MM.1S (cell line): ENCODE results near the gene ZNF598.
A peak's percentile ranks its signal among the peaks of the same experiment; 100 is the strongest.

ENCODE experiments used
- DNase-seq: peaks from one replicate; pipeline ENCODE4 v3.0.0-alpha.2; 2015
- H2AFZ ChIP-seq: fragments of 300-600 bp; sonication (generic); 2 replicates; pipeline ENCODE4 v1.6.0; 2016; ENCODE audit warnings: antibody characterized with exemption, low read length
- H3F3A ChIP-seq: fragments of 300-600 bp; sonication (generic); 2 replicates; pipeline ENCODE4 v1.6.1; 2016; ENCODE audit warnings: mild to moderate bottlenecking, antibody characterized with exemption, low read length, moderate library complexity, mixed read lengths; ENCODE audit not compliant: insufficient read depth
- H3K27ac ChIP-seq: fragments of 300-600 bp; sonication (generic); 2 replicates; pipeline ENCODE4 v1.5.1; 2016; ENCODE audit warnings: mild to moderate bottlenecking, low read length
- H3K27me3 ChIP-seq: fragments of 300-600 bp; sonication (generic); replicated peaks from 2 replicates; pipeline ENCODE4 v1.6.0; 2016; ENCODE audit warnings: low read length; ENCODE audit not compliant: insufficient read depth
- H3K36me3 ChIP-seq: fragments of 300-600 bp; sonication (generic); replicated peaks from 2 replicates; pipeline ENCODE4 v1.6.1; 2016; ENCODE audit warnings: mild to moderate bottlenecking, low read length, mixed read lengths; ENCODE audit not compliant: insufficient read depth
- H3K4me1 ChIP-seq: fragments of 300-600 bp; sonication (generic); 2 replicates; pipeline ENCODE4 v1.6.1; 2016; ENCODE audit warnings: low read length, mixed read lengths
- H3K4me2 ChIP-seq: fragments of 300-600 bp; sonication (generic); 2 replicates; pipeline ENCODE4 v1.6.0; 2016; ENCODE audit warnings: low read depth, low read length
- H3K4me3 ChIP-seq: fragments of 300-600 bp; sonication (generic); 2 replicates; pipeline ENCODE4 v1.5.1; 2016; ENCODE audit warnings: low read length, mixed read lengths
- H3K79me2 ChIP-seq: fragments of 300-600 bp; sonication (generic); 2 replicates; pipeline ENCODE4 v1.6.1; 2016; ENCODE audit warnings: mixed run types, low read length, mixed read lengths
- H3K9ac ChIP-seq: fragments of 300-600 bp; sonication (generic); 2 replicates; pipeline ENCODE4 v1.6.1; 2016; ENCODE audit warnings: low read length, mixed read lengths
- H3K9me2 ChIP-seq: fragments of 300-600 bp; sonication (generic); replicated peaks from 2 replicates; pipeline ENCODE4 v1.6.1; 2016; ENCODE audit warnings: mild to moderate bottlenecking, low read length, mixed read lengths; ENCODE audit not compliant: insufficient read depth
- H3K9me3 ChIP-seq: fragments of 300-600 bp; sonication (generic); replicated peaks from 2 replicates; pipeline ENCODE4 v1.6.1; 2016; ENCODE audit warnings: mild to moderate bottlenecking, low read length, mixed read lengths; ENCODE audit not compliant: insufficient read depth
- H4K20me1 ChIP-seq: fragments of 300-600 bp; sonication (generic); 2 replicates; pipeline ENCODE4 v1.6.1; 2016; ENCODE audit warnings: mild to moderate bottlenecking, low read length, moderate library complexity, mixed read lengths; ENCODE audit not compliant: insufficient read depth
- CTCF ChIP-seq: fragments of 300-600 bp; sonication (generic); IDR thresholded peaks from 2 replicates; pipeline ENCODE4 v1.5.1; 2016; ENCODE audit warnings: antibody characterized with exemption, low read length, mixed read lengths
- EZH2 ChIP-seq: fragments of 300-600 bp; sonication (generic); optimal IDR thresholded peaks from 2 replicates; pipeline ENCODE3; 2017; ENCODE audit warnings: low read depth, mild to moderate bottlenecking, antibody characterized with exemption, low read length, mixed read lengths
- EZH2phosphoT487 ChIP-seq: fragments of 300-600 bp; sonication (generic); IDR thresholded peaks from 2 replicates; pipeline ENCODE4 v1.6.1; 2018; ENCODE audit warnings: antibody characterized with exemption, low read length

The ZNF598 gene

GRCh38 chr16:2025878-2026460 is 16.3 kb upstream of the ZNF598 start:
- no peaks in the 10 kb centered on the region for H3K9me3 ChIP-seq
- no peaks in the 10 kb centered on the region; the same call in 1 of the 2 replicates for H3F3A ChIP-seq
- TF ChIP-seq EZH2 (no peak), EZH2phosphoT487 (no peak), CTCF (no peak)
- H2AFZ ChIP-seq, result no peak overlapping the region
- no peaks in the 10 kb centered on the region for H4K20me1 ChIP-seq
- peak overlapping the region; percentile 57; the same call in 1 of the 2 replicates for H3K4me2 ChIP-seq
- peaks cover 46% of the 10 kb centered on the region for H3K27me3 ChIP-seq
- H3K9ac ChIP-seq, result no peak overlapping the region
- peak; percentile 5 for DNase-seq
- H3K36me3 ChIP-seq, result no peaks in the 10 kb centered on the region
- H3K79me2 ChIP-seq, result no peaks in the 10 kb centered on the region
- no peak overlapping the region for H3K27ac ChIP-seq
- no peaks in the 10 kb centered on the region for H3K9me2 ChIP-seq
- no peak overlapping the region for H3K4me3 ChIP-seq
- peaks cover 5% of the 10 kb centered on the region; the same call in 1 of the 2 replicates for H3K4me1 ChIP-seq

GRCh38 chr16:2025251-2025650 is 15.6 kb upstream of the ZNF598 start:
- no peak for TF ChIP-seq CTCF
- TF ChIP-seq EZH2phosphoT487, result no peak
- no peak for TF ChIP-seq EZH2
- Histone ChIP-seq H3K4me2 (no peak overlapping the region), H3F3A (no peaks in the 10 kb centered on the region; the same call in 1 of the 2 replicates), H3K36me3 (no peaks in the 10 kb centered on the region), H3K9me2 (no peaks in the 10 kb centered on the region), H3K4me1 (peaks cover 5% of the 10 kb centered on the region; the same call in 1 of the 2 replicates), H2AFZ (no peak overlapping the region), H3K4me3 (no peak overlapping the region), H3K27ac (no peak overlapping the region), H3K79me2 (no peaks in the 10 kb centered on the region), H3K9ac (no peak overlapping the region), H3K27me3 (peaks cover 53% of the 10 kb centered on the region), H4K20me1 (no peaks in the 10 kb centered on the region), H3K9me3 (no peaks in the 10 kb centered on the region)
- DNase-seq, result no peak

GRCh38 chr16:2024032-2024420 is 14.4 kb upstream of the ZNF598 start:
- no peak overlapping the region for H3K27ac ChIP-seq
- H3F3A ChIP-seq, result no peaks in the 10 kb centered on the region; the same call in 1 of the 2 replicates
- DNase-seq, result no peak
- no peaks in the 10 kb centered on the region for H3K9me3 ChIP-seq
- no peak overlapping the region for H3K4me3 ChIP-seq
- peaks cover 5% of the 10 kb centered on the region; the same call in 1 of the 2 replicates for H3K4me1 ChIP-seq
- H4K20me1 ChIP-seq, result no peaks in the 10 kb centered on the region
- H3K79me2 ChIP-seq, result no peaks in the 10 kb centered on the region
- H3K36me3 ChIP-seq, result no peaks in the 10 kb centered on the region
- no peak overlapping the region for H2AFZ ChIP-seq
- no peak for TF ChIP-seq EZH2phosphoT487
- no peak for TF ChIP-seq CTCF
- TF ChIP-seq EZH2, result no peak
- no peak overlapping the region for H3K9ac ChIP-seq
- no peaks in the 10 kb centered on the region for H3K9me2 ChIP-seq
- peaks cover 56% of the 10 kb centered on the region for H3K27me3 ChIP-seq
- H3K4me2 ChIP-seq, result no peak overlapping the region
